HPDE6-E6E7 (cell line): ENCODE data around the gene CELF2.
"Not testable (repeated sequence)": the region's sequence is repeated elsewhere in the genome, so short reads cannot be mapped to it uniquely, and the experiment has no call there.

Source experiments
- DNase-seq: peaks from one replicate; pipeline ENCODE4 v3.0.0; 2011; ENCODE audit warnings: missing footprints; ENCODE audit errors: extremely low spot score

CELF2 gene

DNA sequence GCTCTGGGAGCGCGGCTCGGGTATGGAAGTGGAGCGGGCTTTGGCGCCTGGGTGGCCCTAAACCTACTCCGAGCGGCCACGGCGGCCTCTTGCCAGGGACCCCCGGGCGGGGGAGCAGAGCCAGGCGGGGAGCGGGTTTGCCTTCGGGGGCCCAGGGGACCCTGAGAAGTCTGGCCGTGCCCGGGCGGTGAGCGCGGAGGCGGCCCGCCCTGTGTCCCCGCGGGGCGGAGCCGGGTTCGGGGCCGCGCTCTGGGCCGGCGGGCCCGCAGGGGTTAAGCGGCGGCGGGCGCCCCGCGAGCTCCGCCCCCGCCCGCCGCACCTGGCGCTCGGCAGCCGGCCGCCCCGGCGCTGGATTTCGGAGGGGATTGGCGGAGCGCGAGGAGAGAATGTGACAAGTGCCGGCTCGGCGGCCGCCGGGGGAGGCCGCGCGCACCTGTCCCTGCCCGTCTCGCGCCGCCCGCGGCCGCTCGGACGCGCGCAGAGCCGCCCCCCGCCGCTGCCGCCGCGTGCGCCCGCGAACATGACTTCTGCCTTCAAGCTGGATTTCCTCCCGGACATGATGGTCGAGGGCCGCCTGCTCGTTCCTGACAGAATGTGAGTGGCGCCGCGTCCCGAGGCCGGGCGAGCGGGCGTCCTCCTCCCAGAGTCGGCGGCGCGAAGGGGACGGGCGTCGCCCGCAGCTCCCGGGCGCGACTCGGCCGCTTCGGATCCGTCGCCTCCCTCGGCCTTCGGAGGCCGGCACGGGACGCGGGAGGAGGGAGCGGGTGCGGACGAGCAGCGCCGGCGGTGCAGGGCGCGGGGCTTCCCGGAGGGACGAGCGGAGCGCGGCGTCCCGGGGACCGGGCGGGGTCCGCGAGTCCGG lies at the start of gene CELF2:
TSS of gene CELF2 (plus strand) at position 303 of the 862 bp plus-strand sequence. CDS start at position 521, 218 bp downstream.
- DNase-seq: no peak

GRCh38 chr10:10968257-10968588 lies 49.4 kb upstream of the CELF2 start:
- DNase-seq: no peak

GRCh38 chr10:10973310-10973709 lies 44.4 kb upstream of the CELF2 start:
- DNase-seq: no peak

DNA sequence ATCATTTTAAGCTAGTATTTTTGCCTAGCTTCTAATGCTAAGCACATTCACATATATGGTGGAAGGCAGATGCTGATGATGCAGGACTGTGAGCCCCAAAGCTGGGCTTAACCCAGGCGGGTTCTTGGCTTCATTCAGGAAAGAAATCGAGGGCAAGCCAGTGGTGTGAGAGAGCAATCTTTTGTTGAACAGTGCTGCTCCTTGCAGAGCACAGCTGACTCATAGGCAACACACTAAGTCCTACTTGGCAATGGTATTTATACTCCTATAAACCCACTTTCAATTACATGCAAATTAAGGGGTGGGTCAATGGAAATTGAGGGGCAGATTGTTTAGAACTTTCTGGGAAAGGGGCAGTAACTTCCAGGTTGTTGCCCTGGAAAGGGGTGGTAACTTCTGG lies 42.0 kb upstream of the CELF2 start:
- DNase-seq: no peak

GRCh38 chr10:10976652-10977051 lies 41.0 kb upstream of the CELF2 start:
- DNase-seq: no peak

- no peak for DNase-seq
Measured at GRCh38 chr10:10977226-10977956, 40.3 kb upstream of the CELF2 start.

DNA sequence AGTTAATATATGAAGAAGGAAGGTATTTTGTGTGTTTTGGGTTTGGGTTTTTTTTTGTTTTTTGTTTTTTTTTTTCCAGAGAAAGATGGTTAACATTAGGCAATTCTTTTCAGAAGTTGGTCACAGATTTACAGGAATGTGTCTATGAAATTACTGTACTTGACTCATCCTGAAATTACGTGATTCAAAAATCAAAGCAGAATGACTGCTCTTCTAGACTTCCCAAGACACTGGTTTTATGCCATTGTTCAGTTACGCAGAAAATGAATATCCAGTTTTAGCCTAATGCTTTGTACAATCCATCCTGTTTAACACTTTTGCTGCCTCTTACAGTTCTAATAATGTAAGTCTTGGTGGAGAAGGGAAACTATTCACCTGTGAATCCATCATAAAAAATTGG lies 39.7 kb upstream of the CELF2 start:
- DNase-seq: no peak

DNA sequence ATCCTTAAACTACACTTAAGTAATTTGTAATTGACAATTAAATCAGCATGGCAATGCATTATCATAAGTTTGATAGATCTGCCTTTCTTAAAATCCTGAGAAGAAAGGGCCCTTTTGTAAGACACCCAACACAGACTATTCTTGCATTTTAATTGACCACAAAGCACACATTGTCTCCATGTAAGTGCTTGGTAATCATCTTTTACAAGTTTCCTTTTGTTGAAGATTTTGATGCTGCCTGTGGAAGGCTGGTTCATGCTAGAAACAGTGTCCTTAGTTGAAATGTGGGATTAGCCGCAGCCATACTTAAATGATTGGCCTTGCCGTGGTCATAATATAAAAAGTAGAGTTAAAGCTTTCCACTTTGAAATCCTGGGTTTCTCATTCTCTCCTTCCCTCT lies 32.3 kb upstream of the CELF2 start:
- DNase-seq: no peak

- no peak for DNase-seq
Measured at GRCh38 chr10:10986606-10987005, 31.1 kb upstream of the CELF2 start.

GRCh38 chr10:10987111-10987510 lies 30.6 kb upstream of the CELF2 start:
- DNase-seq: no peak

GRCh38 chr10:10989669-10990068 lies 28.0 kb upstream of the CELF2 start:
- no peak for DNase-seq

DNA sequence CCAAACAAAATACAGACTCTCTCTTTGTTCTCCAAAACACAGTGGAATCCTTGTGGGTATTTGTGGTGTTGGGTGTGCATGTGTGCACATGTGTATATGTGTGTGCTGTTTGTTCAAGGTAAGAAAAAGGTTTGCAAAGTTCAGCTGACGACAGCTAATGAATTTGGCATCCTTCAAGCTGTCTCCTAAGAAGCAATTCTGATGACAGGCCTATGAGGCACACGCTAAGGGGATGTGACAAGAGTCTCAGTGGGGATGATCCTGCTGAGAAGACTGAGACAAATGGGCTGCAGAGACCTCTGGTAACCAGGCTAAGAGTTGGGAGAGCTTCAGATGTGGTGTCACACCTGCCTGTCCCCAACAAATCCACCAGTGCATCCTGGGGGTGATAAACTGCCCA lies 26.5 kb upstream of the CELF2 start:
- DNase-seq: no peak

DNA sequence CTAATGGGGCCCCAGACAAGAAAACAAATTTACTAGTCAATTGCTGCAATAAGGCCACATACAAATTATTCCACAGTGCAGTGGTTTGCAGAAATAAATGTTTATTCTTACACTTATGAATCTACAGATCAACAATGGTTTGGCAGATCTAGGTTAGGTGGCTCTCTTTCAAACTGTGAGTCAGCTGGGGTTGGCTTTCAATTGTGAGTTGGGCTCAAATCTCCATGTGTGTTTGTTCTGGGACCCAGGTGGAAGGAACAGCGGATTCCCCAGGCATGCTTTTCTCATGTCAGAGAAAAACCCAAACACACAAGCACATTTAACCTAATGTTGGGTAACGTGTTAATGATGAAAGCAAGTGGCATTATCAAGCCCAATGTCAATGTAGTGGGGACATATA lies 25.6 kb upstream of the CELF2 start:
- DNase-seq: no peak

- DNase-seq: no peak
Measured at GRCh38 chr10:10992961-10993714, 24.5 kb upstream of the CELF2 start.

DNA sequence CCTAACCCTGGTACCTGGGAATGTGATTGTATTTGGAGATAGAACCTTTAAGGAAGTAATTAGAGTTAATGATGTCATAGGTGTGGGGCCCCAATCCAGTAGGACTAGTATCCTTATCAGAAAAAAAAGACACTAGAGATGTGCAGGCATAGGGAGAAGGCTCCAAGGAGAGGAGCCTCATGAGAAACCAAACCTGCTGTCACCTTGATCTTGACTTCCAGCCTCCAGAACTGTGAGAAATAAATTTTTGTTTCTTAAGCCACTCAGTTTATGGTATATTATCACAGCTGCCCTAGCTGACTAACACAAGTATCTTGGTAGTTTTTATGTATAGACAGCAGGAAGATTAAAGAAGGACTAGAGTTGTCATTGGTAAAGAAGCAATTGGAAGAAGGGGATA lies 23.9 kb upstream of the CELF2 start:
- no peak for DNase-seq

DNA sequence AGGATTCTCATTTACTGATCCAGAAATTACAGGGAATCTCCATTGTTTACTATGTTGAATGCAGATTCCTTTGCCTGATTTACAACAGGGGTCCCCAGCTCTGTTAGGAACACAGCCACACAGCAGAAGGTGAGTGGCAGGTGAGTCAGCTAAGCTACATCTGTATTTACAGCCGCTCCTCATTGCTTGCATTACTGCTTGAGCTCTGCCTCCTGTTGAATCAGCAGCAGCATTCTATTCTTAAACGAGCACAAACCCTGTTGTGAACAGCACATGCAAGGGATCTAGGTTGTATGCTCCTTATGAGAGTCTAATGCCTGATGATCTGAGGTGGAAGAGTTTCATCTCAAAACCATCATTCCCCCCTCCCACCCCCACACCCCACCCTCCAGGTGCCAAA lies 23.3 kb upstream of the CELF2 start:
- DNase-seq: no peak

DNA sequence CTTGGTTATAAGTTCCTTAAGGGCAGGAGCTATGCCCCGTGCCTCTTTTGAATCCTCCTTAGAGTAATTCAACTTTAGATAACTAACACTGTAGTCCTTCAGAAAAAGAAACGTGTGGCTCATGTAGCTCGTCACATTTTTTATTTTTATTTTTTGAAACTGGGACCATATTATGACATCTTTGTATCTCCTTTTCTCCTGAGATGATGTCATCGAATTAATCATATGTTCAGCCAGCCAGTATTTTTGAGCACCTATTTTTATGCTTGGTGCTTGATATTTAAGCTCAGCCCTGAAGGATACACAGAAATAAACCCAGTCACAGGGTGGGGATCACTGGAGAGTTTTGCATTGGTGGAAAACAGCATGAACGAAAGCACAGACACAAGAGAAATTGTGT lies 22.6 kb upstream of the CELF2 start:
- DNase-seq: no peak

DNA sequence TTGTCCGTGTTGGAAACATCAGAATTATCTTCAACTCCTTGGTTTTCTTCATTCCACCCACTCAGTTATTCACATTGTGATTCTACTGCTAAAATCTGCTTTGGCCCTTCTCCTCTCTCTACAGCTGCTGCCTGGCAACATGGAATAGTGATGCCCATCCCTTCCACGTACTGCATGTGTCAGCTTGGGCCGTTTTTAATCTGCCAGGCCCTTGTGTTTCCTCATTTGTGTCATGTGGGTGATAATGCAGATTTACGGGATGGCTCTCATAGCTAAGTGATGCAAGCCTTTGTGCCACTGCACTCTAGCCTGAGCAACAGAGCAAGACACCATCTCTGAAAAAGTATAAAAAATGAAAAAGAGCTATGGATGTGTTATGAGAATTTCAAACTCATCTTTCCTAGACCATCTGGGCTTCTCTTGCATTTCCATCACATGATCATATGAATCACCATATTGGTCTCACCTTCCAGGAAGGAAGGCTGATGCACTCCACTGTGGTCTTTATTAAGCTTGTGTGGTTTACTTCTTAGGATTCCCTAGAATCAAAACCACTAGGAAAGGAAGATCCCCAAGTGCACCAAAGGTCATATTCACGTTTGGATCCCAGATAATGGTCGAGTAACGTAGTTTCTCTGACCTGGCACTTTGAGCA lies 20.6 kb upstream of the CELF2 start:
- DNase-seq: no peak

DNA sequence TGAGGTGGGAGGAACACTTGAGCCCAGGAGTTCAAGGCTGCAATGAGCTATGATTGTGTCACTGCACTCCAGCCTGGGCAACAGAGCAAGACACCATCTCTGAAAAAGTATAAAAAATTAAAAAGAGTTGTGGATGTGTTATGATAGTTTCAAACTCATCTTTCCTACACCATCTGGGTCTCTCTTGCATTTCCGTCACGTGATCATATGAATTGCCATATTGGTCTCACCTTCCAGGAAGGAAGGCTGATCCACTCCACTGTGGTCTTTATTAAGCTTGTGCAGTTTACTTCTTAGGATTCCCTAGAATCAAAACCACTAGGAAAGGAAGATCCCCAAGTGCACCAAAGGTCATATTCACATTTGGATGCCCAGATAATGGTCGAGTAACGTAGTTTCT lies 18.2 kb upstream of the CELF2 start:
- not testable (repeated sequence) for DNase-seq

- DNase-seq: no peak
Measured at GRCh38 chr10:11002485-11002884, 15.2 kb upstream of the CELF2 start.

DNA sequence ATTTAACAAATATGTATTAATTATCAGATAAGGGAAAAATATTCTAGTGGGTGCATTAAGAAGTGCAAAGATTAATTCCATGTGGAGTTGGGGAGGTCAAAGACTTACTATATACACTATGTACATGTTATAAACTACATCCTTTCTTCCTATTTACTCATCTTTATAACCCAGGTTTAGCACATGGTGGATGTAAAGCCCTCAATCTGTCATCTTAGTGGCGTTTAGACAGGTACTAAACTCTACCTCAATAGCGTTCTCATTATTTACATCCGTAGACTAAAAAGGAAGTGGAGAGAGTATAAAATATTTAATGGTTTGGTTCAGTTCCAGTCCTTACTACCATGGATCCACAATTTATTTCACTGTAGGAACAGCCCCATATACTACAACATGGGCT lies 14.8 kb upstream of the CELF2 start:
- no peak for DNase-seq

DNA sequence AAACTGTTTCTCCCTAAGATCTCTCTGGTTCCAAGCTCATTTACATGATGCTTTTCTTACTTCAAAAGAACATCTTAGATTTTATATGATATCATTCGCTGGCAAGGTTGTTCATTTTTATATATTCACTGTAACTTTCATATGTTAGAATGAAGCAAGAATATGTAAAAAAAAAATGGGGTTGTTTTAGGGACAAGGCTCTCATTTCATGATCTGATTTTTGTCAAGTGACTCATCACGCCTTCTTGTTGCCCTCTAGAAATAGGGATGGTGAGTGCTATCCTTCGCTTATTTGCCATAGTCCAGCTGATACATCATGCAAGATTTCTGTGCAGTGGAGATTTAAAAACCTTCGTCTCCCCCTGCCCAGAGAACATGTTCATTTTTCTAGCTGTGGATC lies 14.0 kb upstream of the CELF2 start:
- no peak for DNase-seq
